IPS-20b (cell line): ENCODE measurements around the gene SLC39A11.
"Not testable (repeated sequence)": the region's sequence is repeated elsewhere in the genome, so short reads cannot be mapped to it uniquely, and the experiment has no call there.

Source experiments
- H3K27ac ChIP-seq: one replicate; pipeline ENCODE4 v1.5.1; 2013; ENCODE audit warnings: low read length
- H3K27me3 ChIP-seq: 2 replicates; pipeline ENCODE4 v1.6.1; 2013; ENCODE audit warnings: mild to moderate bottlenecking, low read length, inconsistent platforms; ENCODE audit not compliant: insufficient read depth
- H3K36me3 ChIP-seq: 2 replicates; pipeline ENCODE4 v1.6.1; 2013; ENCODE audit warnings: low read depth, mild to moderate bottlenecking, inconsistent platforms, low read length, moderate library complexity; ENCODE audit not compliant: insufficient read depth
- H3K4me1 ChIP-seq: 2 replicates; pipeline ENCODE4 v1.6.1; 2013; ENCODE audit warnings: mild to moderate bottlenecking, control low read depth, inconsistent platforms, low read length, moderate library complexity; ENCODE audit not compliant: insufficient read depth
- H3K4me3 ChIP-seq: 2 replicates; pipeline ENCODE4 v1.5.1; 2013; ENCODE audit warnings: mild to moderate bottlenecking, low read length, inconsistent platforms
- H3K9ac ChIP-seq: 2 replicates; pipeline ENCODE4 v1.6.1; 2013; ENCODE audit warnings: low read depth, mild to moderate bottlenecking, inconsistent platforms, low read length, moderate library complexity
- H3K9me3 ChIP-seq: 2 replicates; pipeline ENCODE4 v1.6.1; 2013; ENCODE audit warnings: mild to moderate bottlenecking, low read depth, low read length, inconsistent platforms; ENCODE audit not compliant: insufficient read depth

The SLC39A11 gene

DNA sequence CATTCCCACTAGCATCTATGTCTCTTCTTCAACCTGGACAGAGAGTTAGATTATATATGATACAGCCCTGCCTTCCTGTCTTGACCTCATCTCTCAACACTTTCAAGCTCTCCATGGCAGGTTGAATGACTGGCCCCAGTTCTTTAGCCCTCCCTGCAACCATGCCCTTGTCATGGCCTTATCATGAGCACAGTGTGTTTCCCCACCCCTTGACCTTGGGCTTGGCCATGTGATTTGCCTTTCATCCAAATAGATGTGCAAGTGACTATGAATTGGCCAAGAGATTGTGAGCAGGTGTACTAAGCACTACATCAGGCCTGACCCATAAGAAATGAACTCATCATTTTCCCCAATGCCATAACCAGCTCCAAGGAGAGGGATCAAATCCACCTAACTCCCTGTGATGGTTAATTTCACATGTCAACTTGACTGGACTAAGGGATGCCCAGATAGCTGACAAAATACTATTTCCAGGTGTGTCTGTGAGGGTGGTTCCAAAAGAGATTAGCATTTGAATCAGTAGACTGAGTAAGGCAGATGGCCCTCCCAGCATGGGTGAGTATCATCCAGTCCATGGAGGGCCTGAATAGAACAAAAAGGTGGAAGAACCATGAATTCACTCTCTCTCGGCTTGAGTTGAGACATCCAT, 97.4 kb downstream of the SLC39A11 start:
- Histone ChIP-seq H3K36me3 (no peaks in the 10 kb centered on the region), H3K4me1 (no peaks in the 10 kb centered on the region), H3K9me3 (no peaks in the 10 kb centered on the region), H3K27me3 (no peaks in the 10 kb centered on the region), H3K9ac (no peak overlapping the region), H3K27ac (no peak overlapping the region), H3K4me3 (no peak overlapping the region)

DNA sequence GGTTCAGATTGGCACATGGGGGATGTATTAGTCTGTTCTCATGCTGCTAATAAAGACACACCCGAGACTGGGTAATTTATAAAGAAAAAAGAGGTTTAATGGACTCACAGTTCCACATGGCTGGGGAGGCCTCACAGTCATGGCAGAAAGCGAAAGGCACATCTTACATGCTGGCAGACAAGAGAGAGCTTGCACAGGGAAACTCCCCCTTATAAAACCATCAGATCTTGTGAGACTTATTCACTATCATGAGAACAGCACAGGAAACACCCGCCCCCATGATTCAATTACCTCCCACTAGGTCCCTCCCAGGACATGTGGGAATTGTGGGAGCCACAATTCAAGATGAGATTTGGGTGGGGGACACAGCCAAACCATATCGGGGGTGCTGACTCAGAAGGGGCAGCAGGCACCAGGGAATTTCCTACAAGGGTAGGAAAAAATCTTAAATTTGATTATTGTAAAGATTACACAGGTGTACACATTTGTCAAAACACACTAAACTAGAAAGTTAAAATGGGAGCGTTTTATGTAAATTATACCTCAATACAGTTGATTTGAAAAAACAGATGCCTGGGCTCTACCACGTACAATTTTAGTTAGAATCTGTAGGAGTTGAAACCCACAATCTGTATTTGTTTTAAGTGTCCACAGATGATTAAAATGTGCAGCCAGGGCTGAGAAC, 99.6 kb downstream of the SLC39A11 start:
- not testable (repeated sequence) for H3K36me3 ChIP-seq, H3K9me3 ChIP-seq, H3K27ac ChIP-seq, H3K27me3 ChIP-seq, H3K4me1 ChIP-seq, H3K4me3 ChIP-seq, H3K9ac ChIP-seq

DNA sequence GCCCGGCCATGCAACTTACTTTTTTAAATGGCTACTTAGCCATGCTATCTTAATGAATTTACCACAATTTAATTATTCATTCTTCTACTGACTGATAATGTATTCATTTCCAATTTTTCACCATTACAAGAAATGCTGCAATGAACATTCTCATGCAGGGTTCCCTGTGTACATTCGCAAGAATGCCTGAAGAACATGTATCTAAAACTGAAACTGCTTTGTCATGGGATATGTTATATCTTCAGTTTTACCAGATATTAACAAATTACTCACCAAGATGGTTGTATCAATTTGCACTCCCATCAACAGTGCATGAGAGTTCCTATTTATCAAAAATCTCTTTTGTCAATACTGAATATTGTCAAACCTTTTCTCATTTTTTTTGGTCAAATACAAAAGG, 100.8 kb downstream of the SLC39A11 start:
- H3K9me3 ChIP-seq, result no peaks in the 10 kb centered on the region
- no peak overlapping the region for H3K27ac ChIP-seq
- H3K4me3 ChIP-seq, result no peak overlapping the region
- H3K36me3 ChIP-seq, result no peaks in the 10 kb centered on the region
- no peaks in the 10 kb centered on the region for H3K4me1 ChIP-seq
- no peak overlapping the region for H3K9ac ChIP-seq
- H3K27me3 ChIP-seq, result no peaks in the 10 kb centered on the region

DNA sequence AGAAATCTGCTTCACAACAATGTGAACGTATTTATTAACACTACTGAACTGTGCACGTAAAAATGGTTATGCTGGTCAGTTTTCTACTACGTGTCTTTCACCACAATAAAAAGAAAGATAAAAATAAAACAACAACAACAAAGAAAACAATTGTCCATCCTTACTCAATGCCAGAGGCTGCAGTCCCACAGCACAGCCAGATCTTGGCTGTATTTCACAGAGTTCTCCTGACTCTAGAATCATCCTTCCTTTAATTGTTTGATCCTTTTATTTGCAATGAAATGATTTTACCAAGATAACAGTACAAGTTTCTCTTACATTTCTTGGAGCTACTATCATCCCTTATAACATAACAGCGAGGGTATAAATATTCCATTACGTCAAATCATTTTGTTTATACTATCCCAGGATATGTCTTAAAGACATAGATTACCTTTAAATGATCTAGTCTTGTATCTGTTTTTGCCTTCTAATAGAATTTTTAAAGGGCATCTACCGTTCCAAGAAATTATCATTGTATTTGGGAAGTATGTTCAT, 103.3 kb downstream of the SLC39A11 start:
- Histone ChIP-seq H3K4me1 (no peaks in the 10 kb centered on the region), H3K9ac (no peak overlapping the region), H3K27ac (no peak overlapping the region), H3K9me3 (no peaks in the 10 kb centered on the region), H3K4me3 (no peak overlapping the region), H3K36me3 (no peaks in the 10 kb centered on the region), H3K27me3 (no peaks in the 10 kb centered on the region)

DNA sequence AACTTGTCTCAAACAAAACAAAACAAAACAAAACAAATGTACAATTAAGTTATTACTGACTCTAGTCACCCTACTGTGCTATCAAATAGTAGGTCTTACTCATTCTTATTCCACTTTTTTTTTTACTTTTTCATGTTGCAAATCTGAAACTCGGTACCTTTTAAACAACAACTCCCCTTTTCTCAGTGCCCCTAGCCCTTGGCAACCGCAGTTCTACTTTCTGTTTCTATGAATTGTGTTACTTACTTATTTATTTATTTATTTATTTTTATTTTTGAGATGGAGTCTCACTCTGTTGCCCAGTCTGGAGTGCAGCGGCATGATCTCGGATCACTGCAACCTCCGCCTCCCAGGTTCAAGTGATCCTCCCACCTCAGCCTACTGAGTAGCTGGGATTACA, 104.0 kb downstream of the SLC39A11 start:
- Histone ChIP-seq H3K27ac (no peak overlapping the region), H3K4me1 (no peaks in the 10 kb centered on the region), H3K9ac (no peak overlapping the region), H3K27me3 (no peaks in the 10 kb centered on the region), H3K4me3 (no peak overlapping the region), H3K9me3 (no peaks in the 10 kb centered on the region), H3K36me3 (no peaks in the 10 kb centered on the region)

DNA sequence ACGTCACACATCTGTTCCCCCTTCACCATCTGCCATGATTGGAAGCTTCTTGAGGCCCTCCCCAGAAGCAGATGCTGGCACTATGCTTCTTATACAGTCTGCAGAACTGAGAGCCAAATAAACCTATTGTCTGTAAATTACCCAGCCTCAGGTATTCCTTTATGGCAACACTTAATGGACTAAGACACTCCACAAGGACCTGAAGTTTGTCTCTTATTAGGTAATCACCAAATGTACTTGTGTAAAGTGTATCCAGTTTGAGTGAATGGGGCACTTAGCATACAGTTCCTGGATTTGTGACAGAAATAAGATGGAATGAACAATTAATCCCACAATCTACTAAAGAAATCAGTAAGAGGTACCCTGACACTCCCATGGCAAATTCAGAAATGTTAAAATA, 105.3 kb downstream of the SLC39A11 start:
- Histone ChIP-seq H3K4me1 (no peaks in the 10 kb centered on the region), H3K27ac (no peak overlapping the region), H3K9me3 (no peaks in the 10 kb centered on the region), H3K4me3 (no peak overlapping the region), H3K27me3 (no peaks in the 10 kb centered on the region), H3K9ac (no peak overlapping the region), H3K36me3 (no peaks in the 10 kb centered on the region)

DNA sequence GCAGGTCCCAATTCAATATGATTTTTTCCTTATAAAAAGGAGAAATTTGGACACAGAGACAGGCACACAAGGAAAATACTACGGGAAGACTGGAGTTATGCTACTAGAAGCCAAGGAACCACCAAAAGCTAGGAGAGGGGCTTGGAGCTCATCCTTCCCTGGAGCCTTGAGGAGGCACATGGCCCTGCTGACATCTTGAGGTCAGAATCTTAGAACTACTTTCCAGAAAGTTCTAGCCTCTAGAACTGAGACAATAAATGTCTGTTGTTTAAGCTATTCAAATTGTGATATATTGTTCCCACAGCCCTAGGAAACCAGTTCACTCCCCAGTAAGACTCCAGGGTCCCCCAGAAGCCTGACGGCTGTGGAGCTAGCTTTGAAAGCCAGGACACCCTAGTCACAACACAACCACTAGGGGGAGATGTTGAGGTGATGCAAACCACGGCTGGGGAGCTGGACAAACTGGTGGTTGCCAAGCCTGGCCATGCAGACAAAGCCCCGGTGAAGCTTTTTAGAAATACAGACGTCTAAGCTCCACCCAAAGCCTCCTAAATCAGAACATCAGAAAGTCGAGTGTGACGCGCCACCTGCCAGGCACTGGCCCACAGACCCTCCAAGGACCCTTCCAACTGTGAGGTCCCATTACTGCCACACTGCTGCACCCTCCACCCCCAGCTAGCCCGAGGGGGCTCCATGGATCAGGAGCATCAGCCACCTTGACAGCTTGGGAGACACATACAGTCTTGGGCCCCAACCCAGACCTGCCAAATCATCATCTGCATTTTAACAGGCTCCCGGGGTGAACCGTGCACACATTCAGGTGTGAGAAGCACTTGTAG, 106.4 kb downstream of the SLC39A11 start:
- no peaks in the 10 kb centered on the region for H3K4me1 ChIP-seq
- H3K9ac ChIP-seq, result no peak overlapping the region
- H3K27ac ChIP-seq, result no peak overlapping the region
- H3K27me3 ChIP-seq, result no peaks in the 10 kb centered on the region
- no peaks in the 10 kb centered on the region for H3K36me3 ChIP-seq
- H3K9me3 ChIP-seq, result no peaks in the 10 kb centered on the region
- no peak overlapping the region for H3K4me3 ChIP-seq

DNA sequence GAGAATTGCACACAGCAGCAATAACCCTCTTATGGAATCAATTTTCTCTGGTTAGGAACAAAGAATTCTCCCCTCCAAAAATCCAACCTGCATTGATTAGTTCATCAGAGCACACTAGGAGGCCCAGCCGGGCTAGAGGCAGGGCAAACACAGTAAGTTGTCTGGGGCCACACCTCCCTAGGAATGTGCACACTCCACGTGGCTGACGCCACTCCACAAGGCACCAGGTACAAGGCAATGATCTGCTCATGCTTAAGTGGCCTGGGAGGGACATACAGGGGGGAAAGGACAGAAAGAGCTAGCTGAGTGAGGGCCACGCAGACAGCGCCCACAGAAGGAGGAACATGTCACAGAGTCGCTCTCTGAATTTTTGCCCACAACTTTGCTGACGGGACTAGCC, 107.6 kb downstream of the SLC39A11 start:
- no peaks in the 10 kb centered on the region for H3K27me3 ChIP-seq
- no peak overlapping the region for H3K27ac ChIP-seq
- H3K4me3 ChIP-seq, result no peak overlapping the region
- H3K36me3 ChIP-seq, result no peaks in the 10 kb centered on the region
- H3K9me3 ChIP-seq, result no peaks in the 10 kb centered on the region
- no peaks in the 10 kb centered on the region for H3K4me1 ChIP-seq
- no peak overlapping the region for H3K9ac ChIP-seq

DNA sequence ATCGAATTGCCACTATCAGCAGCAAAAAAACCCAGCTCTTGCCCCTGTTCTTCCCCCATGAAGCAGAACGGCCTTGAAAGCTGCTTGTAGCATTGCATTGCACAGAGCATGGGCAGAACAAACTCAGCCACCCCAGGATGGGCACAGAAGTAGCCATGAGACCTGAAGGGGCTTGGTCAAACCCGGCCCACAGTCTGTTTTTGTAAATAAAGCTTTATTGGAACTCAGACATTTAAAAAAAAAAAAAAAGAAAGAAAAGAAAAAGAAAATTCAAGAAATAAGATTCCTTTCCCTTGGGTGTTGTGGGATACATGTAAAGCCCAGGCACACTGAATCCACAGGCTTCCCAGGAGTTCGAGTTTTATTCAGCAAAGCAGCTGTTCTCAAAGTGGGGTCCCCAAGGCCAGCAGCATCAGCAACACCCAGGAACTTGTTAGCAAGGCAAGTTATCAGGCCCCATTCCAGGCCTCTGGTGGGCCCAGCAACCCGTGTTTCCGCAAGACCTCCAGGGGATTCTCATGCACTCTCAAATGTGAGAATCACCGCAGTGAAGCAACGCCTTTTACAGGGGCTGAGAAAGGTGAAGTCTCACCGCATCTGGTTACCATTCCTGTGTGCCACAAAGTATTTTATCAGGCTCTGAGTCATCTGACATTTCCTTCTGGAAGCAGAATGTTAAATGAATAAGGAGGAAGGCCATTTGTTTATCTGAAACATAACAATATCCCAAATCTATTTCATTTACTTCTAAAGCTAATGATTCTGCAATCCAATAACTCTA, 108.2 kb downstream of the SLC39A11 start:
- no peaks in the 10 kb centered on the region for H3K27me3 ChIP-seq
- no peak overlapping the region for H3K9ac ChIP-seq
- H3K9me3 ChIP-seq, result no peaks in the 10 kb centered on the region
- H3K36me3 ChIP-seq, result no peaks in the 10 kb centered on the region
- H3K4me1 ChIP-seq, result no peaks in the 10 kb centered on the region
- no peak overlapping the region for H3K27ac ChIP-seq
- no peak overlapping the region for H3K4me3 ChIP-seq

DNA sequence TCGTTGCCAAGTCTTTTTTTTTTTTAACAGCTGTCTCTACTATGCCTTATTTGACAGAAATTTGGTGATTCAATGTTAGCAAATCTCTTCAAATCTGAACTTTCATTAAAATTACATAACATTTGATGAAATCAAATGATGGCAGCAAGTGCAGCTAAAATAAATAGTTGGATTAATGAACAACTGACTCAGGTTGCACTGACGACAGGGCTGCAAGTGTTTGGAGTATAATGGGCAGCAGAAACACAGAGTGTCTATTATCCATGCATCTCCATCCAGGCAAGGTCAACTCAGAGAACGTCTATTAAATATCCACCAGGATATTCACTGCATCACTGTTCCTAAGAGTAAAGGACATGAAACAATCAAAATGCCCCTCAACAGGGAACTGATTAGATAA, 109.8 kb downstream of the SLC39A11 start:
- Histone ChIP-seq H3K9me3 (no peaks in the 10 kb centered on the region), H3K27me3 (no peaks in the 10 kb centered on the region), H3K27ac (no peak overlapping the region), H3K4me1 (no peaks in the 10 kb centered on the region), H3K4me3 (no peak overlapping the region), H3K9ac (no peak overlapping the region), H3K36me3 (no peaks in the 10 kb centered on the region)

DNA sequence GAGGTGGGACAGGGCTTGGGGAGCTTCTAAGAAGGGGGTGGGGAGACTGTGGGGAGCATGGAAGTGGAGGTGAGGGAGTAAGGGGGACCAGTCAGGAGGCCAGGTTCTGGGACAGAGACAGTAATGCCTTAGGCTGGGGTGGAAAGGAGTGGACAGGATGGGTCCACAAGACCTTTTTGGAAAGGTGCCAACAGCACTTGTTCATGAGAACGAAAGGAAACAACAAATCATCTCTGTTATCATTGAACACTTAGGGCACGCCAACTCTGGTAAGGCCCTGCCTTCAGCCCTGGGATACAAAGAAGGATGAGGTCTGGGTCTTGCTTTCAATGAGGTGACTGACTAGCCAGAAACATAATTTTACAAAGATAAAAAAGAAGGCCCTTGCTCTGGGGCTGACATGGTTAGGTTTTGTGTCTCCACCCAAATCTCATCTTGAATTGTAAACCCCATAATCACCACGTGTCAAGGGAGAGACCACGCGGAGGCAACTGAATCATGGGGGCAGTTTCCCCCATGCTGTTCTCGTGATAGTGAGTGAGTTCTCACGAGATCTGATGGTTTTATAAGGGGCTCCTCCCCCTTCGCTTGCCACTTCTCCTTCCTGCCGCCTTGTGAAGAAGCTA, 113.8 kb downstream of the SLC39A11 start:
- Histone ChIP-seq H3K27me3 (no peaks in the 10 kb centered on the region), H3K4me3 (no peak overlapping the region), H3K36me3 (no peaks in the 10 kb centered on the region), H3K9me3 (peaks cover 4% of the 10 kb centered on the region; the same call in 1 of the 2 replicates), H3K4me1 (no peaks in the 10 kb centered on the region), H3K27ac (no peak overlapping the region), H3K9ac (no peak overlapping the region)
